CD14-positive monocyte (primary cell): ENCODE measurements around the gene SMAD2. TPM values are rescaled to one million over a fixed set of nuclear protein-coding genes. Genes with fewer than 3 reads are reported as not detected.

Experiments
- DNase-seq, 3 donors: peaks; one replicate each; pipeline ENCODE4 v3.0.0-alpha.2; 2011 to 2022
- H2AFZ ChIP-seq: 2 replicates; pipeline ENCODE4 v1.6.0; 2012; ENCODE audit warnings: mild to moderate bottlenecking, low read depth, low read length, inconsistent platforms; ENCODE audit not compliant: insufficient read depth, poor library complexity, severe bottlenecking
- H3K27ac ChIP-seq, 2 donors: 1 replicate in 1 of 2; 2 replicates in 1 of 2; pipeline ENCODE4 v1.5.1; 2012 to 2013; ENCODE audit warnings: low read length in 2 of 2, control low read depth in 1 of 2, inconsistent platforms in 1 of 2, low read depth in 1 of 2, mild to moderate bottlenecking in 1 of 2
- H3K27me3 ChIP-seq, 2 donors: one replicate each; pipeline versions ENCODE4 v1.6.0 to v1.6.1; 2011 to 2013; ENCODE audit warnings: low read length in 2 of 2; ENCODE audit not compliant: control insufficient read depth in 2 of 2, insufficient read depth in 2 of 2
- H3K36me3 ChIP-seq, 2 donors: replicated peaks in 1 of 2; 1 replicate in 1 of 2; 2 replicates in 1 of 2; pipeline versions ENCODE4 v1.5.1 to v1.6.1; 2012 to 2013; ENCODE audit warnings: low read length in 2 of 2, control low read depth in 1 of 2, inconsistent platforms in 1 of 2, mild to moderate bottlenecking in 1 of 2; ENCODE audit not compliant: insufficient read depth in 2 of 2, control insufficient read depth in 1 of 2
- H3K4me1 ChIP-seq, 2 donors: 1 replicate in 1 of 2; 2 replicates in 1 of 2; pipeline versions ENCODE4 v1.5.1 to v1.6.1; 2012 to 2013; ENCODE audit warnings: low read length in 2 of 2, control low read depth in 1 of 2, inconsistent platforms in 1 of 2, mild to moderate bottlenecking in 1 of 2, moderate library complexity in 1 of 2; ENCODE audit not compliant: insufficient read depth in 2 of 2, control insufficient read depth in 1 of 2
- H3K4me2 ChIP-seq: replicated peaks from 2 replicates; pipeline ENCODE3; 2012; ENCODE audit warnings: low read length, moderate library complexity, mild to moderate bottlenecking; ENCODE audit not compliant: poor library complexity, severe bottlenecking; ENCODE audit errors: extremely low read depth
- H3K4me3 ChIP-seq, 3 experiments: fragments of 200-600 bp in 1 of 3; sonication (generic) in 1 of 3; replicated peaks in 1 of 3; 1 replicate in 2 of 3; 2 replicates in 1 of 3; pipeline ENCODE4 v1.5.1; 2011 to 2013; ENCODE audit warnings: low read length in 3 of 3, mild to moderate bottlenecking in 3 of 3, control low read depth in 2 of 3, low read depth in 2 of 3, inconsistent platforms in 1 of 3, moderate library complexity in 1 of 3
- H3K79me2 ChIP-seq: 2 replicates; pipeline ENCODE4 v1.6.0; 2012; ENCODE audit warnings: mild to moderate bottlenecking, control low read depth, inconsistent platforms, low read length, moderate library complexity; ENCODE audit not compliant: insufficient read depth
- H3K9ac ChIP-seq: 2 replicates; pipeline ENCODE4 v1.6.0; 2017; ENCODE audit warnings: low read length, mild to moderate bottlenecking; ENCODE audit not compliant: insufficient read depth, poor library complexity, severe bottlenecking
- H3K9me3 ChIP-seq, 2 donors: replicated peaks in 1 of 2; 1 replicate in 1 of 2; 2 replicates in 1 of 2; pipeline versions ENCODE4 v1.5.1 to v1.6.1; 2012 to 2013; ENCODE audit warnings: low read length in 2 of 2, control low read depth in 1 of 2; ENCODE audit not compliant: control insufficient read depth in 1 of 2, insufficient read depth in 1 of 2
- H4K20me1 ChIP-seq: 2 replicates; pipeline ENCODE4 v1.6.0; 2012; ENCODE audit warnings: mild to moderate bottlenecking, low read length, control low read depth, moderate library complexity; ENCODE audit not compliant: insufficient read depth
- H3K27ac Mint-ChIP-seq, 7 donors: one replicate each; pipeline ENCODE4 v1.8.0; 2020; ENCODE audit warnings: mild to moderate bottlenecking in 7 of 7, mixed read lengths in 7 of 7, moderate library complexity in 6 of 7, inconsistent platforms in 2 of 7
- H3K27me3 Mint-ChIP-seq, 3 donors: one replicate each; pipeline ENCODE4 v1.8.0; 2021 to 2022; ENCODE audit warnings: low read depth in 3 of 3, mild to moderate bottlenecking in 3 of 3, mixed read lengths in 3 of 3, moderate library complexity in 3 of 3, inconsistent platforms in 1 of 3
- H3K36me3 Mint-ChIP-seq, 2 donors: one replicate each; pipeline ENCODE4 v1.8.0; 2020; ENCODE audit warnings: mixed read lengths in 2 of 2, inconsistent platforms in 1 of 2, mild to moderate bottlenecking in 1 of 2
- H3K4me1 Mint-ChIP-seq: one replicate; pipeline ENCODE4 v1.8.0; 2020; ENCODE audit warnings: mild to moderate bottlenecking, mixed read lengths
- H3K4me3 Mint-ChIP-seq, 2 donors: one replicate each; pipeline ENCODE4 v1.8.0; 2020; ENCODE audit warnings: mild to moderate bottlenecking in 2 of 2, mixed read lengths in 2 of 2, moderate library complexity in 1 of 2
- H3K9me3 Mint-ChIP-seq, 7 donors: one replicate each; pipeline ENCODE4 v1.8.0; 2020 to 2022; ENCODE audit warnings: mixed read lengths in 7 of 7, mild to moderate bottlenecking in 6 of 7, moderate library complexity in 6 of 7, inconsistent platforms in 2 of 7
- WGBS: methylation state at CpG from one replicate; pipeline ENCODE4 v1.1.5; 2013; ENCODE audit warnings: missing lambda C conversion rate; ENCODE audit not compliant: insufficient coverage; 5-methylcytosine and 5-hydroxymethylcytosine counted together
- intact Hi-C, 2 donors: fragments of 100-400 bp; cut with micrococcal nuclease; formaldehyde crosslinking; loops; one replicate each; pipeline versions ENCODE4 v1.15.0 to v1.15.1; 2023
- polyA plus RNA-seq, 3 donors: library from polyadenylated mRNA; depleted of rRNA in 1 of 3; unstranded in 2 of 3; stranded (reverse) in 1 of 3; fragments of 300-500 nt in 2 of 3; fragments of >200 nt in 1 of 3; fragmentation: Illumina TruSeq in 2 of 3; gene quantifications; 1 replicate in 2 of 3; 2 replicates in 1 of 3; pipeline ENCODE4 v1.2.3, GENCODE V29; 2012 to 2021
- TF ChIP-seq, protein P1 (sequence below): fragments of 200-600 bp; IDR thresholded peaks from one replicate; pipeline ENCODE4 v1.8.0; 2022; ENCODE audit warnings: antibody characterized with exemption, mild to moderate bottlenecking

Gene SMAD2
- polyA plus RNA-seq, 3 donors = 48.1 to 72.6 (median 70.6) TPM

DNA sequence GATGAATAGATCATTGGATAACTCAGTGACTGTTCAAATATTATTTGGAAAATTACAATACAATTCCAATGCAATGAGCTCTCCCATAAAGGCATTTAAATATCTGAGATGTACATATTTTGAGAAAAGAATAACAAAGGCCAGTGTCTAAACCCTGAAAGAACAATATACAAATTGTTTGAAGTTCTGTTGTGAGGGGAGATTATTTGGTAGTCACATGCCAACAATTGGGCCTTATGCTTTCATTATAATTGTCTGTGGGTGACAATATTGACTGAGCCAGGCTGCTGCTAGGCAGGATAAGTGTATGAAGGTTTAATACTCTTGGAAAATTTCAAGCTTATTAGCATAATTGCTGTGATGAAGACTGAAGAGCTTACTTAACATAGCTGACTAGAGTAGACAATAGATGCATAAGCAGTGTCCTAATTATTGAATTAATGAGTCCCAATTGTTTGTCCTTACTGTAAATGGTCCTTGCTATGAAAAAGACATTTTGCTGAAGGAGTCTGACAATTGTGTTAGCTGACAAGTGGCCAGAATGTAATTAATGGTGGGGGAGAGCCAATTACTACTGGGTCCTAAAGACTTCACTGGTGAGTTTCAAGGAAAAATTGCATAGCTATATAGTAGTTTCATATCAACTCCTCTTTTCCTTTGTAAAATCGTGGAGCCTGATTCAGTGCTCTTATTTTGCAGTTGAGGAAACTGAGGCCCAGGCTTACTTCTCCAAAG is 5.0 kb upstream of the SMAD2 start:
- no peaks in the 10 kb centered on the region for H3K79me2 ChIP-seq
- H3K4me1 ChIP-seq = peaks cover 20 to 32% of the 10 kb centered on the region in 2 donors
- WGBS = no CpG with 5 or more reads among the region's 1 CpG
- no peak overlapping the region for H3K4me3 ChIP-seq
- H2AFZ ChIP-seq = no peak overlapping the region
- Mint-ChIP-seq H3K27ac (no peak overlapping the region), H3K27me3 (peaks cover 0 to 4% (median 0%) of the 10 kb centered on the region in 3 donors), H3K4me1 (peaks cover 17% of the 10 kb centered on the region), H3K36me3 (no peaks in the 10 kb centered on the region), H3K9me3 (peaks cover 0 to 1% (median 0%) of the 10 kb centered on the region in 7 donors), H3K4me3 (no peak overlapping the region)
- TF ChIP-seq, protein P1, sequence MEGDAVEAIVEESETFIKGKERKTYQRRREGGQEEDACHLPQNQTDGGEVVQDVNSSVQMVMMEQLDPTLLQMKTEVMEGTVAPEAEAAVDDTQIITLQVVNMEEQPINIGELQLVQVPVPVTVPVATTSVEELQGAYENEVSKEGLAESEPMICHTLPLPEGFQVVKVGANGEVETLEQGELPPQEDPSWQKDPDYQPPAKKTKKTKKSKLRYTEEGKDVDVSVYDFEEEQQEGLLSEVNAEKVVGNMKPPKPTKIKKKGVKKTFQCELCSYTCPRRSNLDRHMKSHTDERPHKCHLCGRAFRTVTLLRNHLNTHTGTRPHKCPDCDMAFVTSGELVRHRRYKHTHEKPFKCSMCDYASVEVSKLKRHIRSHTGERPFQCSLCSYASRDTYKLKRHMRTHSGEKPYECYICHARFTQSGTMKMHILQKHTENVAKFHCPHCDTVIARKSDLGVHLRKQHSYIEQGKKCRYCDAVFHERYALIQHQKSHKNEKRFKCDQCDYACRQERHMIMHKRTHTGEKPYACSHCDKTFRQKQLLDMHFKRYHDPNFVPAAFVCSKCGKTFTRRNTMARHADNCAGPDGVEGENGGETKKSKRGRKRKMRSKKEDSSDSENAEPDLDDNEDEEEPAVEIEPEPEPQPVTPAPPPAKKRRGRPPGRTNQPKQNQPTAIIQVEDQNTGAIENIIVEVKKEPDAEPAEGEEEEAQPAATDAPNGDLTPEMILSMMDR = no peak
- no peaks in the 10 kb centered on the region for H3K36me3 ChIP-seq
- H3K27ac ChIP-seq = no peak overlapping the region
- H3K9me3 ChIP-seq = no peaks in the 10 kb centered on the region
- H3K4me2 ChIP-seq = no peak overlapping the region
- intact Hi-C loops = no loop called here
- DNase-seq = no peak
- no peaks in the 10 kb centered on the region for H4K20me1 ChIP-seq
- no peak overlapping the region for H3K9ac ChIP-seq
- no peaks in the 10 kb centered on the region for H3K27me3 ChIP-seq

DNA sequence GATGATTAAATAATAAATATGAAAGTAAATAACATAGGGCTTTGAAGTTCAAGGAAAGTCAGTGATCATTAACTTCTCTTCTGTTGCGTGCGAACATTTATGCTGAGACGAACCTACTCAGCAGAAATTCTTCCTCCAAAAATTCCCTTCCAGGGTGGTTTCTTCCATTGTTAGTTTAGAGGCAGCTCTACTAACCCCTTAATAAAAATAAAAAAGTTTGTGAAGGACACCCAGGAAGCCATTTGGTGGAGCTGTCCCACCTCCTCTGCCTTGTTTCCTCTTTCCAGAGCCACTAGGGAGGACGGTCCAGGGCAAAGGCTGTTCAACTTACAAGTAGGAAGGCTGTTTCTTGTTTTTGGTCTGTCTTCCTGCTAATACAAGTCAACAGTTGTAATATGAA is 2.1 kb upstream of the SMAD2 start:
- WGBS = no CpG with 5 or more reads among the region's 4 CpGs

More for the DNA sequence above, 2.1 kb upstream of the SMAD2 start:
- H3K27ac ChIP-seq = peak overlapping the region in 1 of 2 donors; percentile 18
- TF ChIP-seq, protein P1 = peak; percentile 52
- H3K36me3 ChIP-seq = no peaks in the 10 kb centered on the region
- Mint-ChIP-seq H3K27me3 (peaks cover 0 to 2% (median 0%) of the 10 kb centered on the region in 3 donors), H3K27ac (peak overlapping the region in 2 of 7 donors; percentile 89 to 92), H3K4me1 (peaks cover 37% of the 10 kb centered on the region), H3K9me3 (peaks cover 0 to 1% (median 0%) of the 10 kb centered on the region in 7 donors), H3K36me3 (no peaks in the 10 kb centered on the region), H3K4me3 (no peak overlapping the region)
- no peak overlapping the region for H3K4me3 ChIP-seq
- peak; percentile 51 to 63 (median 58) for DNase-seq
- peak overlapping the region; percentile 72 for H2AFZ ChIP-seq
- H4K20me1 ChIP-seq = peaks cover 22% of the 10 kb centered on the region
- no peaks in the 10 kb centered on the region for H3K27me3 ChIP-seq
- peaks cover 31 to 52% of the 10 kb centered on the region in 2 donors for H3K4me1 ChIP-seq
- H3K79me2 ChIP-seq = peaks cover 28% of the 10 kb centered on the region
- H3K4me2 ChIP-seq = no peak overlapping the region
- intact Hi-C loops = loop anchor here (5.0 kb wide), 3 partner anchors 55 to 90 kb away; no protein-coding TSS in a partner anchor
- no peak overlapping the region for H3K9ac ChIP-seq
- no peaks in the 10 kb centered on the region for H3K9me3 ChIP-seq
